Measurements from ENCODE around the gene RTN4R.

GRCh38 chr22:20240447-20240764 is 27.7 kb downstream of the RTN4R start:
- no peak for TF ChIP-seq CTCF (IDR thresholded peaks at IDR 0.05 in 4 of 5, conservative IDR thresholded peaks at IDR 0.05 in 1 of 5)
- no peak for TF ChIP-seq POLR2A (IDR thresholded peaks at IDR 0.05)
